Natural killer cell (primary cell): ENCODE data around the gene C22orf23. TPM values are rescaled to one million over a fixed set of nuclear protein-coding genes. Genes with fewer than 3 reads are reported as not detected.
A peak's percentile ranks its signal among the peaks of the same experiment; 100 is the strongest.

Source experiments
- ATAC-seq, 3 donors: fragments of 150-1000 bp in 2 of 3; fragments of 200-7000 bp in 1 of 3; cut with Tn5 transposase; 1 replicate in 1 of 3; 2 replicates in 2 of 3; pipeline ENCODE4 v1.10.0; 2021; ENCODE audit warnings: mild to moderate bottlenecking in 2 of 3, moderate library complexity in 2 of 3
- DNase-seq, 2 donors: peaks; one replicate each; pipeline versions ENCODE4 v3.0.0 to v3.0.0-alpha.2; 2013 to 2021; ENCODE audit warnings: mixed read lengths in 1 of 2
- H3K27ac ChIP-seq: one replicate; pipeline ENCODE4 v1.5.1; 2013; ENCODE audit warnings: mild to moderate bottlenecking, low read length
- H3K27me3 ChIP-seq: one replicate; pipeline ENCODE4 v1.6.1; 2013; ENCODE audit warnings: low read length; ENCODE audit not compliant: control insufficient read depth, insufficient read depth
- H3K36me3 ChIP-seq: one replicate; pipeline ENCODE4 v1.6.1; 2013; ENCODE audit warnings: low read length; ENCODE audit not compliant: control insufficient read depth, insufficient read depth
- H3K4me1 ChIP-seq: one replicate; pipeline ENCODE4 v1.6.1; 2013; ENCODE audit warnings: low read length; ENCODE audit not compliant: control insufficient read depth, insufficient read depth
- H3K4me3 ChIP-seq: one replicate; pipeline ENCODE4 v1.5.1; 2013; ENCODE audit warnings: low read length
- H3K9me3 ChIP-seq: one replicate; pipeline ENCODE4 v1.6.1; 2013; ENCODE audit warnings: low read length; ENCODE audit not compliant: control insufficient read depth, insufficient read depth
- H3K27ac Mint-ChIP-seq, 2 donors: one replicate each; pipeline ENCODE4 v1.8.0; 2022; ENCODE audit warnings: mild to moderate bottlenecking in 2 of 2, mixed read lengths in 2 of 2, moderate library complexity in 1 of 2
- H3K27me3 Mint-ChIP-seq, 2 donors: one replicate each; pipeline ENCODE4 v1.8.0; 2022; ENCODE audit warnings: low read depth in 2 of 2, mixed read lengths in 2 of 2
- H3K36me3 Mint-ChIP-seq: one replicate; pipeline ENCODE4 v1.8.0; 2022; ENCODE audit warnings: mixed read lengths
- H3K4me1 Mint-ChIP-seq, 2 donors: one replicate each; pipeline ENCODE4 v1.8.0; 2022; ENCODE audit warnings: mixed read lengths in 2 of 2
- H3K4me3 Mint-ChIP-seq: one replicate; pipeline ENCODE4 v1.8.0; 2022; ENCODE audit warnings: mild to moderate bottlenecking, moderate library complexity, mixed read lengths
- H3K9me3 Mint-ChIP-seq, 2 donors: one replicate each; pipeline ENCODE4 v1.8.0; 2022; ENCODE audit warnings: mixed read lengths in 2 of 2
- WGBS: methylation state at CpG from one replicate; pipeline ENCODE4 v1.1.7; 2013; ENCODE audit warnings: missing lambda C conversion rate; ENCODE audit not compliant: insufficient coverage; 5-methylcytosine and 5-hydroxymethylcytosine counted together
- intact Hi-C: fragments of 100-400 bp; cut with micrococcal nuclease; formaldehyde crosslinking; loops from one replicate; pipeline ENCODE4 v1.14.2; 2022
- total RNA-seq, 4 donors: library from RNA; stranded (reverse); fragments of 120-200 nt in 1 of 4; gene quantifications; one replicate each; pipeline versions ENCODE4 v1.2.3 to v1.2.4, GENCODE V29; 2013 to 2022
- TF ChIP-seq, protein P1 (sequence below): fragments of 200-600 bp; IDR thresholded peaks from one replicate; pipeline ENCODE4 v1.8.0; 2022; ENCODE audit warnings: antibody characterized with exemption

The C22orf23 gene
- total RNA-seq, 3 donors from 2014 or later (not counting 1 experiment from before 2014, with no cell fraction given): not detected

DNA sequence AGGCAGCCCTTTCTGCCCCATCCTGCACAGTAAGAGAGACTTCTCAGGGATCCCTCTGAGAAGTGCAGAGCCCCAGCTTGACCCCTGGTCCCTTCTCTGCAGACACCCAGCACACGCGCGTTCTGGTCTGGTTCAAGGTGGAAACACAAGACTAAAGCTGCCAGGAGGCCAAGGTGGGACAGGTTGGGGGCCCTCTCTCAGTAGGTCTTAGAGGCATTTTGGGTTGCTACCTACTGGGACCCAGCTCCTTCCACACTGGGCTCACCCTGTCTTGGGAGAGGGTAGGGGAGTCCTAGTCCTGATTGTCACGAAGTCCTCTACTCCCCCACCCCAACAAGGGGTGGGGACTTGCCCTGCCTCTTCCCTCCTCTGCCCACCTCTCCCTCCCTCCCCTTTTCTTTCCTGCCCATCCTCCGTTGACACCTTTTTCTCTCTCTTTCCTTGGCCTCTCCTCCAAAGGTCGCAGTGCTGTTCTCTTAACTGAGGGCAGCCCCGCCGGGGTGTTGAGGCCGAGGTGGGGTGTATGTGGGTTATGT, 31.7 kb upstream of the C22orf23 start:
- Histone ChIP-seq H3K4me3 (no peak overlapping the region), H3K27me3 (no peaks in the 10 kb centered on the region), H3K4me1 (no peaks in the 10 kb centered on the region), H3K9me3 (no peaks in the 10 kb centered on the region), H3K36me3 (peaks cover 4% of the 10 kb centered on the region), H3K27ac (no peak overlapping the region)
- Mint-ChIP-seq H3K27me3 (no peaks in the 10 kb centered on the region), H3K27ac (peak overlapping the region in 1 of 2 donors; percentile 44), H3K9me3 (no peaks in the 10 kb centered on the region), H3K36me3 (no peaks in the 10 kb centered on the region), H3K4me1 (peaks cover 0 to 14% of the 10 kb centered on the region in 2 donors), H3K4me3 (no peak overlapping the region)
- TF ChIP-seq, protein P1, sequence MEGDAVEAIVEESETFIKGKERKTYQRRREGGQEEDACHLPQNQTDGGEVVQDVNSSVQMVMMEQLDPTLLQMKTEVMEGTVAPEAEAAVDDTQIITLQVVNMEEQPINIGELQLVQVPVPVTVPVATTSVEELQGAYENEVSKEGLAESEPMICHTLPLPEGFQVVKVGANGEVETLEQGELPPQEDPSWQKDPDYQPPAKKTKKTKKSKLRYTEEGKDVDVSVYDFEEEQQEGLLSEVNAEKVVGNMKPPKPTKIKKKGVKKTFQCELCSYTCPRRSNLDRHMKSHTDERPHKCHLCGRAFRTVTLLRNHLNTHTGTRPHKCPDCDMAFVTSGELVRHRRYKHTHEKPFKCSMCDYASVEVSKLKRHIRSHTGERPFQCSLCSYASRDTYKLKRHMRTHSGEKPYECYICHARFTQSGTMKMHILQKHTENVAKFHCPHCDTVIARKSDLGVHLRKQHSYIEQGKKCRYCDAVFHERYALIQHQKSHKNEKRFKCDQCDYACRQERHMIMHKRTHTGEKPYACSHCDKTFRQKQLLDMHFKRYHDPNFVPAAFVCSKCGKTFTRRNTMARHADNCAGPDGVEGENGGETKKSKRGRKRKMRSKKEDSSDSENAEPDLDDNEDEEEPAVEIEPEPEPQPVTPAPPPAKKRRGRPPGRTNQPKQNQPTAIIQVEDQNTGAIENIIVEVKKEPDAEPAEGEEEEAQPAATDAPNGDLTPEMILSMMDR: no peak
- DNase-seq (no peak), ATAC-seq (no peak)
- intact Hi-C loops: no loop called here
- 91% methylated on average over 9 of the region's 9 CpGs for WGBS

DNA sequence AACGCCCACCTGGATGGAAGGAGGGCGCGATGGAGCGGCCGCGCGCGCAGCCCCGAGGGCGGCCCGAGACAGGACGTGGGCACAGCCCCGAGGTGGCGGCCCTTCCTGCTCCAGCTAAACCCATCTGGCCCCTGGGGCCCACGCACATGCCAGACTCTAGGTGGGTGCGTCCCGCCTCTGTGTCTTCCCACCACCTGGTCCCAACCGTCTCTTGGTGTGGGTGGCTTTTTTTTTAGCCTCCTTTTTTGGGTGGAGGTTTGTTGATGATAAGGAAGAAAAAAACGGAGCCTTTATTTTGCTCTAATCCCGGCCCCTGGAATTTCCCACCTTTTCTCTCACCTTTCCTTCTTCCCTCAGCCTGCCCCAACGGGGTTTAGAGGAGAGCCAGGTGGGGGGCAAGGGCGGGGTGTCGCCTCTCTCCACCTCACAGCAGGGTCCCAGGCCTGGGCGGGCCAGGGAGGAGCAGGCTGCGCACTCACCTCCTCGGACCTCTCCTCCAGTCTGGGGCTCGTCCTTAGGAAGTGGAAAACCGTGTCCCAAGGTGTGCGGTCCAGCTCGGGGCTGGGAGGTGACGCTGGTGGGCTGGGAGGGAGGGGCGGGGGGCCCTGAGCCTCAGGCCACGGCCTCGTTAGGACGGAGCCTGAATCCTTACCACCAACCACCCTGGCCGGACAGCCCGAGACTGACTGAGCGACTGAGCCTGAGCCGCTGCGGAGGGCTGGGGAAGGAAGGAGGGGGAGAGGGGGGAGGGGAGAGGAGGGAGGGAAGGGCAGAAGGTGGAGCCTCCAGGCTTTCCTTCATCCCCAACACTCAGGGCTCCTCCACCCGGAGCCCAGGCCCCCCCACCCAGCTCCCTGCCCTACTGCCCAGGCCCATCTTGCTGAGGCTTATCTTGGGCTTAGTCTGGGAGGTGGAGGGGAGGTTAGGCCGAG, 30.7 kb upstream of the C22orf23 start, which contains the start of gene SOX10:
Gene SOX10, minus strand, starts transcription at position 696 of the 932 bp plus-strand sequence. CDS start 771 bp downstream, outside the sequence.
- Histone ChIP-seq H3K4me3 (no peak within 1 kb of the TSS), H3K27ac (no peak within 1 kb of the TSS), H3K9me3 (no peaks in the 10 kb centered on the region), H3K4me1 (no peaks in the 10 kb centered on the region), H3K27me3 (no peaks in the 10 kb centered on the region), H3K36me3 (peaks cover 4% of the 10 kb centered on the region)
- Mint-ChIP-seq H3K4me1 (peaks cover 0 to 14% of the 10 kb centered on the region in 2 donors), H3K9me3 (no peaks in the 10 kb centered on the region), H3K27ac (peak within 1 kb of the TSS in 1 of 2 donors; percentile 44), H3K4me3 (no peak within 1 kb of the TSS), H3K27me3 (no peaks in the 10 kb centered on the region), H3K36me3 (no peaks in the 10 kb centered on the region)
- no peak for DNase-seq
- intact Hi-C loops: no loop called here
- TF ChIP-seq, protein P1: no peak
- no peak for ATAC-seq
- WGBS: 81% methylated on average over 28 of the region's 42 CpGs

DNA sequence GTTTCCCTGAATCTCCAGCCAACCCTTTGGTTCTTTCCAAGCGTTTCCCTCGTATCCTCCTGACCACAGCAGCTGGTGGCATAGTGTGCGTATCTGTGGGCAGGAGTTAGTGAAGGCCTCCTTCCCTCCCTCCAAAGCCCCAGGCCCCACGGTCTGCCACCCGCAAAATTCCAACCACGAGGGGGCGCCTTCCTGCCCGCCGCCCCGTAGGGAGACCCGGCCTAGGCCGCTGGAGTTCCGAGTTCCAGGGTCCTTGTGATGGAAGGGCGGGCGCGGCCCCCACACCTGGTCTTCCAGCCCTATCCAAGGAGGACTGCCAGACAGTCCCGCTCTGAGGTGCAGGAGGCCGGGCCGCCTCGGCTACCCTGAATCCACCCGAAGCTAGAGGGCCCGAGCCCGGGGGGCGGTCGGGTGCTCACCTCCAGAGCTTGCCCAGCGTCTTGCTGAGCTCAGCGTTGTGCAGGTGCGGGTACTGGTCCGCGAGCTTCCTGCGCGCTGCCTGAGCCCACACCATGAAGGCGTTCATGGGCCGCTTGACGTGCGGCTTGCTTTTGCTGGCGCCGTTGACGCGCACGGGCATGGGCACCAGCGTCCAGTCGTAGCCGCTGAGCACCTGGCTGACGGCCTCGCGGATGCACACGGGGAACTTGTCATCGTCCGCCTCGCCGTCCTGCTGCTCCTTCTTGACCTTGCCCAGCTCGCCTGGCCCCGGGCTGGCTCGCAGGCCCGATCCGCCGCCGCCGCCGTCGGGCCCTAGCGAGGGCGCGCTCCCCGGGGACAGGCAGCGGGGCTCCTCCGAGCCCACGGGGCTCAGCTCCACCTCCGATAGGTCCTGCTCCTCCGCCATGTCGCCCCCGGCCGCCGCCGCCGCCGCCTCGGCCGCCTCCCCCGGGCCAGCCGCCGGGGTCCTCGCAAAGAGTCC, 29.8 kb upstream of the C22orf23 start:
- DNase-seq: no peak
- Mint-ChIP-seq H3K27me3 (no peaks in the 10 kb centered on the region), H3K36me3 (no peaks in the 10 kb centered on the region), H3K4me3 (no peak overlapping the region), H3K4me1 (peaks cover 0 to 14% of the 10 kb centered on the region in 2 donors), H3K9me3 (no peaks in the 10 kb centered on the region), H3K27ac (no peak overlapping the region)
- TF ChIP-seq, protein P1: no peak
- WGBS: 91% methylated on average over 83 of the region's 84 CpGs
- Histone ChIP-seq H3K36me3 (peaks cover 4% of the 10 kb centered on the region), H3K27ac (no peak overlapping the region), H3K27me3 (no peaks in the 10 kb centered on the region), H3K4me1 (no peaks in the 10 kb centered on the region), H3K4me3 (no peak overlapping the region), H3K9me3 (no peaks in the 10 kb centered on the region)
- intact Hi-C loops: no loop called here
- no peak for ATAC-seq
